Stimulated activated CD4-positive, alpha-beta T cell treated with anti-CD3 and anti-CD28 coated beads, Interleukin-1b, Interleukin-23, amount 100 ng/mL, for 4 hours (primary cell): ENCODE results near the gene UTY.
"Not testable (repeated sequence)": the region's sequence is repeated elsewhere in the genome, so short reads cannot be mapped to it uniquely, and the experiment has no call there.

Experiments used
- DNase-seq, 2 donors: peaks; one replicate each; pipeline ENCODE4 v3.0.0-alpha.2; 2020; ENCODE audit warnings: low read depth in 2 of 2

Gene UTY

DNA sequence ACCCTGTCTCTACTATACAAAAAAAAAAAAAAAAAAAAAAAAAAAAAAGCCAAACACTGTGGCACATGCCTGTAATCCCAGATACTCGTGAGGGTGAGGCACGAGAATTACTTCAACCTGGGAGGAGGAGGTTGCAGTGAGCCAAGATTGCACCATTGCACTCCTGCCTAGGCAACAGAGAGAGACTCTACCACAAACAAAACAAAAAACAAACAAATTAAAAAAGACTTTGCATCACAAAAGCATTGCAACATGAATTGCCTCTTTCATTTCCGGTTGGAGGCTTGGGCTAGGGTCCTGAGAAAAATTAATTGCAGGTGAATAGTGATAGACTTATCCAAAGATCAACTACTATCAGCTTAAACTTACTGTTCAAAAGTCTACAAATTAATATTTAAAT is 180.4 kb downstream of the UTY start:
- no peak for DNase-seq

GRCh38 chrY:13296176-13296890 is 183.5 kb downstream of the UTY start:
- DNase-seq, result no peak

DNA sequence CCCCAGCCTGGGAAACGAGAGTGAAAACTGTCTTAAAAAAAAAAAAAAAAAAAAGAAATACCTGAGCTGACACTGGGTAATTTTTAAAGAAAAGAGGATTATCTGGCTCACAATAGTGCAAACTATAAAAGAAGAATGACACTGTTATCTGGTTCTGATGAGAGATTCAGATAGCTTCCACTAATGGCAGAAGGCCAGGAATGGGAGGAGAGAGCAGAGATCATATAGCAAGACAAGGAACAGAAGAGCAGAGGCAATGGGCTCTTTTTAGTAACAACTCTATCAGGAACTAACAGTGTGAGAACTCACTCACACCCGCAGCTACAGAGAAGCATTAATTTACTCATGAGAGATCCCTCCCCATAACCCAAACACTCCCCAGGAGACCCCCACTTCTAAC is 184.8 kb downstream of the UTY start:
- no peak for DNase-seq

DNA sequence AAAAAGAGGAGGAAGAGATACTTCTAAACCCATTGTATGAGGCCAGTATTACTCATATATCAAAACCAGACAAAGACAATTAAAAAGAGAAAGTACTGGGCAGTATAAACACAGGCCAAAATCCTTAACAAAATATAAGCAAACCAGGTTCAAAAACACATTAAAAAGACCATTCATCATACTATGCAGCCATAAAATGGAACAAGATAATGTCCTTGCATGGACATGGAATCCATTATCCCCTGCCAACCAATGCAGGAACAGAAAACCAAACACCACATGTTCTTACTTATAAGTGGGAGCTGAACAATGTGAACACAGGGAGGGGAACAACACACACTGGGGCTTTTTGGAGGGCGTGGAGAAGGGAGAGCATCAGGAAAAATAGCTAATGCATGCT is 188.6 kb downstream of the UTY start:
- no peak for DNase-seq

DNA sequence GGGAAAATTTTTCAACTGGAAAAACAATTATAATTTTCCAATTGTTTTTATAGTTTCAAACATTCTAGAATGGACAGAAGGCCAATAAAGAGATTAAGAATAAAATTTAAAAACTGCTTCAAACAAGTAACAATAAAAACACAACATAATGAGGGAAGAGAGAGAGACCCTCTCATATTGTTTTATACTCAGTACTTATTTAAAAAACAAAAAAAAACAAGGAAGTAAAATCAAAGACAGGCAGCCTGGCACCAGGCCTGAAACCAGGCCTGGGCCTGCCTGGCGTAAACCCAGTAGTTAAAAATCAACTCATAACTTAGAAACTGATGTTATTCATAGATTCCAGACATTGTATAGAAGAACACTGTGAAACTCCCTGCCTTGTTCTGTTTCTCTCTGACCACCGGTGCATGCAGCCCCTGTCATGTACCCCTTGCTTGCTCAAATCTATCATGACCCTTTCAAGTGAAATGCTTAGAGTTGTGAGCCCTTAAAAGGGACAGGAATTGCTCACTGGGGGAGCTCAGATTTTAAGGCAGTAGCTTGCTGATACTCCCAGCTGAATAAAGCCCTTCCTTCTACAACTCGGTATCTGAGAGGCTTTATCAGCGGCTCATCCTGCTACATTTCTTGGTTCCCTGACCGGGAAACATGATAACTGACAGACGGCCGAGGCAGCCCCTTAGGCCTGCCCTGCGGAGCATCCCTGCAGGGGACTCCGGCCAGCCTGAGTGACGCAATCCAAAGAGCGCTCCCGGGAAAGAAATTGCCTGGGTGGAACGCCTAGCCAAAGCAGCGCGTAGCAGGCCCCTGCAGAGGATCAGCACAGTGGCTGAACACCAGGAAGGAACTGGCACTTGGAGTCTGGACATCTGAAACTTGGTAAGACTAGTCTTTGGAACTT is 197.4 kb downstream of the UTY start:
- not testable (repeated sequence) for DNase-seq

GRCh38 chrY:13279561-13279960 is 200.3 kb downstream of the UTY start:
- no peak for DNase-seq

DNA sequence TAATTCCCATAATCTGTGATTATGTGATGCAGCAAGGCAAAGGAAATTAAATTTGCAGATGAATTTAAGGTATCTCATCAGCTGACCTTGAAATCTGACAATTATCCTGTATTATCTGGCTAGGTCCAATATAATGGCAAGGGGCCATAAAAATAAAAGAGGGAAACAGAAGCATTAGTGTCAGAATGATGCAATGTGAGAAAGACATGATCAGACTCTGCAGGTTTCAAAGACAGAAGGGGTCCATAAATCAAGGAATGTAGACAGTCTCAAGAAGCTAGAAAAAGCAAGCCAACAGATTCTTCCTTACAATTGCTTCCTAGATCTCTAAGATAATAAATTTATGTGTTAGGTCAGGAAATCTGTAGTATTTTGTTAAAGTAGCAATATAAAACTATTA is 208.1 kb downstream of the UTY start:
- DNase-seq, result no peak

- not testable (repeated sequence) for DNase-seq
Observed at GRCh38 chrY:13253941-13254440, 225.8 kb downstream of the UTY start.

- DNase-seq, result no peak
Observed at GRCh38 chrY:13250421-13250820, 229.4 kb downstream of the UTY start.

DNA sequence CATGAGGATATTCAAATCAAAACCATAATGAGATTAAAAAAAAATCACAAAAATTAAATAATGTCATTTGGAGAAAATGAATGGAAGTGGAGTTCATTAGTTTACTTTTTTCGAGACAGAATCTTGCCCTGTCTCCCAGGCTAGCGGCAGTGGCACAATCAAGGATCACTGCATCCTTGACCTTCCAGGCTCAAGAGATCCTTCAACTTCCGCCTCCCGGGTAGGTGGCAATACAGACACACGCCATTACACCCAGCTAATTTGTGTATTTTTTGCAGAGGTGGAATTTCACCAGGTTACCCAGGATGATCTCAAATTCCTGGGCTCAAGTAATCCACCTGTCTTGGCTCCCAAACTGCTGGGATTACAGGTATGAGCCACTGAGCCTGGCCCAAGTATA is 236.1 kb downstream of the UTY start:
- DNase-seq, result no peak

DNA sequence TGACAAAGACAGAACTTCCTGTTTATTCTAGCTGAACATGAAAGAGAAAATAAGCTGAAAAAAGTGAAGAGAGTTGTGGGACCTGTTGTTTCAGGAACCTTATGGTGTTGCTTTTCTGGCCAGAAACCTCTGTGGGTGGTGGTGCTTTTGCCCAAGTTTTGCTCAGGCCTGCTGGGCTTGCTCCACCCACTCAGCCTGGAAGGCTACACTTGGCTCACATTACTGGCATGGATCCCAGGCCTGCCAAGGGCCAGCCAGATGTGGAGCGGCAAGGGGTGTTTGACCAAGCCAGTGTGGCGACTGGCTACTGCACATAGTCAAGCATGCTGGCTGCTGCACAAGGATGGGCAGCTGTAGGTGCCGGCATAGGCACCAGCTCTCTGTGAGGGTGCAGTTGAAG is 245.9 kb downstream of the UTY start:
- no peak for DNase-seq

GRCh38 chrY:13233118-13233517 is 246.7 kb downstream of the UTY start:
- no peak for DNase-seq

GRCh38 chrY:13227354-13227953 is 252.4 kb downstream of the UTY start:
- DNase-seq, result no peak

GRCh38 chrY:13210961-13211646 is 268.7 kb downstream of the UTY start:
- DNase-seq, result no peak

DNA sequence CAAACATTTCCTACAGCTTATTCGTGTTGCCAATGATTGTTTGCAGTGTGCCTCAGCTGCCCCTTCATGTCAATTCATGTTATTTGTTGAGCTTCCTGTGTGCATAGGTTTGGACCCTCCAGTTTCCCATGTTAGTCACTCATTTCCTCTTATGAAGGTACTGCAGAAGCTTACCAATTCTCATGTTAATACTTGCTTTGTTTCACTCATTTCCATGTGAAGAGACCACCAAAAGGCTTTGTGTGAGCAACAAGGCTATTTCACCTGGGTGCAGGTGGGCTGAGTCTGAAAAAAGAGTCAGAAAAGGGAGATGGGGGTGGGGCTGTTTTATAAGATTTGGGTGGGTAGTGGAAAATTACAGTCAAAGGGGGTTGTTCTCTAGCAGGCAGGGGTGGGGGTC is 274.6 kb downstream of the UTY start:
- no peak for DNase-seq
